GM20431 (cell line): ENCODE results near the gene UAP1L1.

Source experiments
- in situ Hi-C: fragments of 300-500 bp; cut with MseI, MboI; formaldehyde crosslinking; loops from one replicate; pipeline ENCODE4 v1.15.0; 2020; ENCODE audit warnings: low sequenced_read_pairs; ENCODE audit not compliant: unreplicated experiment

Gene UAP1L1, protein sequence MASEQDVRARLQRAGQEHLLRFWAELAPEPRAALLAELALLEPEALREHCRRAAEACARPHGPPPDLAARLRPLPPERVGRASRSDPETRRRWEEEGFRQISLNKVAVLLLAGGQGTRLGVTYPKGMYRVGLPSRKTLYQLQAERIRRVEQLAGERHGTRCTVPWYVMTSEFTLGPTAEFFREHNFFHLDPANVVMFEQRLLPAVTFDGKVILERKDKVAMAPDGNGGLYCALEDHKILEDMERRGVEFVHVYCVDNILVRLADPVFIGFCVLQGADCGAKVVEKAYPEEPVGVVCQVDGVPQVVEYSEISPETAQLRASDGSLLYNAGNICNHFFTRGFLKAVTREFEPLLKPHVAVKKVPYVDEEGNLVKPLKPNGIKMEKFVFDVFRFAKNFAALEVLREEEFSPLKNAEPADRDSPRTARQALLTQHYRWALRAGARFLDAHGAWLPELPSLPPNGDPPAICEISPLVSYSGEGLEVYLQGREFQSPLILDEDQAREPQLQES

DNA sequence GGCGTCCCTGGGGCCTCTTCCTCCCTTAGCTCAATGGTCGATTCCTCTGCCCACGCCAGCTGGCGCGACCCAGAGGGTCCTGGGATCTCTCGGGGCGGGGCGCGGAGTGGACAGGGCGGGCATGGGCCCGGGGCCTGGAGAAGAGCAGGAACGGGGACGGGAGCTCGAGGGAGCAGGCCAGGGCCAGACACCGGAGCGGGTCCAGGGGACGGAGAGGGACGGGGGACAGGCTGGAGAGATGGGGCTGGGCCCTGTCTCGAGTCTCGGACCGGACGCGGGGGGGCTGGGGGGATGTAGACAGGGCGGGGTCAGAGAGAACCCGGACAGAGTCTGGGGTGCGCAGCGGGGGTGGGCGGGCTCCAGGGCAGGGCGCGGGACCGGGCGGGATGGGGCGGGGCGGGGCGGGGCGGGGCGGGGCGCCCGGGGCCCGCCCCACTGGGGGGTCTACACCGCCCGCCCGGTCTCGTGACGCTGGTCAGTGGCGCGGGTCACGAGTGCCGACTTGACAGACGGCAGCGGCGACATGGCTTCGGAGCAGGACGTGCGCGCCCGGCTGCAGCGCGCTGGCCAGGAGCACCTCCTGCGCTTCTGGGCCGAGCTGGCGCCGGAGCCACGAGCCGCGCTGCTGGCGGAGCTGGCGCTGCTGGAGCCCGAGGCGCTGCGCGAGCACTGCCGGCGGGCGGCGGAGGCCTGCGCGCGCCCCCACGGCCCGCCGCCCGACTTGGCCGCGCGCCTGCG lies at the start of gene UAP1L1:
UAP1L1 (plus strand) TSS at position 508 of the 738 bp plus-strand sequence; CDS start at position 524, 16 bp downstream.
- in situ Hi-C loops: no loop called here

DNA sequence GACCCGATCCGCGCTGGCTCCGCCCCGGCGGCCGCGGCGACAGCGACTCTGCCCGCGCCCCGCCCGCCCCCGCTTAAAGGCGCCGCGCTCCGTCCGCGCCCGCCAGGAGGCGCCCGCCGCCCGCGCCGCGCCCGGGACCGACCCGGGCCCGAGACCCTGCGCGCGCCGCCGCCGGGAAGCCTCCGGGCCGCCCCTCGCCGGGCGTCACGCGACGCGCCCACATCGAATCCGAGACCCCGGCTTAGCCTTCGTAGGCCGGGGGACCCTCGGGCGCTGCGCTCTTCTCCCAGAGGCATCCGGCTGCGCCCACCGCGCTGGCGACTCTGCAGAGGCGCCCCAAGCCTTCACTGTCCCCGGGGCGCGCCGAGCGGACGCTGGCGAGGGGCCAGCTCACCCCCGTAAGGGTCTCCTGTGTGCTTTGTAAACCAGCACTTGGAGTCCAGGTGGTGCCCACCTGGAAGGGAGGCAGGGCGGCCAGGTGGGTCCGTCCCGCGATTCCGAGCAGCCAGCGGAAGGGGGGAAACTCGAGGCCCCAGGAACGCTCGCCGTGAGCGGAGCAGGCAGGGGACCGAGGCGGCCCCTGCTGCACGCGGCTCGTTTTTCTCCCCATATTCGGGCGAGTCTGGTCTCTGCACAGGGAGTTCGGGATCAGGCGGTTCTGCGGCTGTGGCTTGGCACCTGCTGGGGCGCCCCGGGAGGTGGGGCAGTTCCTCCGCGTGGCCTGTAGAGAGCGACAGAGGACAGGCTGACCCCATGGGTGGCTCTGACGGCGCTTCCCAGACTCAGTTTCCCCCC lies 48.9 kb upstream of the UAP1L1 start:
- in situ Hi-C loops: no loop called here

DNA sequence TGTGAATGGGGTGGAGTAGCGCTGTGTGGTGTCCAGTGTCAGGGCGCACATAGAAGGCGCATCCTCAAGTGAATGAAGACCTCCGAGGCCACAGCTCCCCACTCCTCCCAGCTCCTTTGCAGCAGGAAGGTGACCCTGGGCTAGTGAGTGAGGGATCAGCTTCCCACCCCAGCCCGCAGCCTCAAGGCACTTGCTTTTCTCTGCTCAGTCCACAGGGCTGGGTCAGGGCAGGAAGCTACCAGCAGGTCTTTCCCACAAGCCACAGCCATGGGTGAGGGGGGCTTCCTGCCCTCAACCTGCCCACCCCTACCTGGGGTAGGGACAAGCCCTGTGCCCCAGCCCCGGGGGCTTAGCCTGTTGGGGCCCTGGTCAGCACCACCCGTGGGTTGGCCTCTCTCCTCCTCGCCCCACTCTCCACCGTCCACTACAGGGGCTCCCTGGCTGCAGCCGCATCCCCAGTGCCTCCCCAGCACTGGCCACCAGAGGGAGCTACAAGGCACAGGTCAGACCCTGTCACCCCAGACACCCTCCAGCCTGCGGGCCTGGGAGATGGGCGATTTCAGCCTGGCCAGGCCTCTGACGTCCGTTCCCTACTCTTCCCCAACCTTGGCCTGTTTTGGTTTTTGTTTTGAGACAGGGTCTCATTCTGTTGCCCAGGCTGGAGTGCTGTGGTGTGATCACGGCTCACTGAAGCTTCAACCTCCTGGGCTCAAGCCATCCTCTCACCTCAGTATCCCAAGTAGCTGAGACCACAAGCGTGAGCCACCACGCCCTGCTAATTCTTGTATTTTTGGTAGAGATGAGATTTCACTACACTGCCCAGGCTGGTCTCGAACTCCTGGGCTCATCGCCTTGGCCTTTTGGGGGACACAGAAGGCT lies 48.0 kb upstream of the UAP1L1 start:
- in situ Hi-C loops: no loop called here

DNA sequence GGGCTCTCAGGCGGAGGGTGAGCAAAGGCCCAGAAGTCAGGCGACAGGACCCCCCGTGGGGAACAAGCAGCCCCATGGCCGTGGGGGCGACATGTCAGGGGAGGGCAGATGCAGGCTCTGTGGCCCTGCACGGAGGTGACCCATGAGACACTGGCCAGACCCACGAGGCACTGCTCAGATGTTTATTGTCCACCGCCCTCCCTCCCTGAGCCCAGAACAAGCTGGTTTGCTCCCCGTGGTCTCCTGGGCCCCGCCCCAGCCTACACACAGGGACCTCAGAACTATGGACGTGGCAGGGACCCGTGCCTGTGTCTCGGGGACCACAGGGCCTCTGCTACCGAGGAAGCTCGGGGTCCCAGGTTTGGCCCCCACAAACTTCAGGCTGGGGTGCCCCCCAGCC lies 47.3 kb upstream of the UAP1L1 start:
- in situ Hi-C loops: loop anchor here (10.0 kb wide), 1 partner anchor 245 kb away; no protein-coding TSS in a partner anchor

DNA sequence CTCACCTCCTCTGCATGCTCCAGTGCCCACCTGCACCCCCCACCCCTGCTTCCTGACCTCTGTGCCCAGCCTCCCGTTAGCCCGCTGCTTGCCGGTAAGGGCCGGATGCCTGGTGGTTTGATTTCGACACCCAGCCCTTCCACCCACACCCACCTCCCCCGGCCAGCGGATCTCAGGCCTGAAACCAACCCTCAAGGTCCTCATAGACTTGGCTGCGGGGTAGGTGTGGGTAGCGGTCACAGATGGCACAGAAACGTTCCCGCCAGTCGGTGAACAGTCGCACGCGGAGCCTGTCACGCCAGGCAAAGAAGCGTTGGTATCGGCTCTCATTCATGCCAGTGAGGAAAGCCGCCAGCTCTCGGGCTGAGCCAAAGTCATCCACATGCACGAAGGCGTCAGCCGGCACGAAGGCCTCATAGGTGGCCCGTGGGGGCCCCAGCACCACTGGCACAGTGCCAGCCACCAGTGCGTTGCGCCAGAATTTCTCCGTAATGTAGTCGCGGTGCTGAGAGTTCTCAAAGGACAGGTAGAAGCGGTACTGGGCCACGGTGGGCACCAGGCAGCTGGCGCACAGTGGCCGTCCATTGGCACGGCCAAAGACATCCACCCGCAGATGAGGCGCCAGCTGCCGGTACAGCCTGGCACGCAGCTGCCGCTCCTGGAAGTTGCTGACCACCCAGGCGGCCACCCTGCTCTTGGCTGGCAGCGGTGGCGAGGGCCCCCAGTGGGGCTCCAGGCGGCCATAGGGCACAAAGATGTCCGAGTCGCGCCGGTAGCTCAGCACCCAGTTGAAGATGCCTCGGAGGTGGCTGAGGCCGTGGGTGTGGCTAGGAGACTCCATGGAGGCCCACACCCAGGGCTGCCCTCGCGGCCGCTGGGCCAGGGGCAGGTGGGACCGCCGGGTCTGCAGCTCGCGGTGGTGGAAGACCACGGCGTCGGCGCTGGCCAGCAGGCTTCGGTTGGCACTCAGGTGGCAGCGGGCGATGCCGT lies 46.5 kb upstream of the UAP1L1 start:
- in situ Hi-C loops: loop anchor here (10.0 kb wide), 1 partner anchor 246 kb away; no protein-coding TSS in a partner anchor

DNA sequence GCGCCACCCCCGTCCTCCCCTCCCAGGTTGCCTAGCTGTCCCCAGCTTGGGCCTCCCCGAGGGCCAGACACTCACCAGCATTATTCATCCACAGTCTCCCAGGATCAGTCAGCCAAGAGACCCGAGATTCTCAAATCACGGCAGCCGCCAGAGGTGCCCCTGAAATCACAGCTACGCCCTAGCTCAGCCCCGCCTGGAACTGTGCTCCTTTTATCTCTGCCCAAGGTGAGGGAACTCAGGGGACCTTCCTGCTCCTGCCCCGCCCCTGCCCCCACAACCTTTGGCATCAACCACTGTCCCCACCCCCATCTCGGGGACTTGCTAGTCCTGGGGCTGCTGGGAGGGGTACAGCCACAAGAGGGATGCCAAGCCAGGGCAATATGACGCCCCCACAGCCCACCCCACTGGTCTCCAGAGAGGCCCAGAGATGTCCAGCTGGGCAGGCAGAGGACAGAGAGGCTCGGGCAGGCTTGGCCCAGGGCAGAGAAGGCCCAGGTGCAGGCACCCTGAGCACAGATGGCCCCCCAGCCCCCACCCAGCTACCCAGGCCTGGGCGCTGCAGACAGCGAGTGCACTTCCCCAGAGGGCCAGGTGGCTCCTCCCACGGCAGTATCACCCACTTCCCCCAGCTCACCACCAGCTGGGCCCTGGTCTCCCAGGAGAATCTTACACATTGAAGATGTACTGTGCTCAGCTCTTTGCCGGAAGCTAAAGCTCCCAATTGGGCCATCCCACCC lies 45.2 kb upstream of the UAP1L1 start, which contains the start of gene FUT7:
FUT7 (minus strand) TSS at position 185 of the 737 bp plus-strand sequence; CDS start at position 88, 97 bp downstream.
- in situ Hi-C loops: loop anchor here (10.0 kb wide), 1 partner anchor 247 kb away; no protein-coding TSS in a partner anchor

DNA sequence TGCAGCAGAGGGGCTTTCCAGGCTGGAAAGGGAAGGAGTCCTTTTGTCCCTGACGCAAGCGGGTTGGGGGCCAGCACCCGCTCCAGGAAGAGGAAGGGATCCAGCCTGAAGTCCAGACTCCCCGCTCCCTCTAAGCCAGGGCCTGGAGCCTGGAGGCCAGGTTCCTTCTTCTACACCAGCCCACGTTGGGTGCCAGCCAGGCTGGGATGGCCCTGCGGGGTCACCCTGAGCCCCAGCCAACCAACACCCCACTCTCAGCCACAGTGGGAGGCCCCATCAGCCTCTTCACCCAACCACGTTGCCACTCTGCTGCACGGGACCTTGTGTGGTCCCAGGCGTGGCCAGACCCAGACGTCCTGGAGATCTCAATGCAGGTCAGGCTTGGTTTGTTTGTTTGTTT lies 44.5 kb upstream of the UAP1L1 start:
- in situ Hi-C loops: loop anchor here (10.0 kb wide), 1 partner anchor 248 kb away; no protein-coding TSS in a partner anchor

DNA sequence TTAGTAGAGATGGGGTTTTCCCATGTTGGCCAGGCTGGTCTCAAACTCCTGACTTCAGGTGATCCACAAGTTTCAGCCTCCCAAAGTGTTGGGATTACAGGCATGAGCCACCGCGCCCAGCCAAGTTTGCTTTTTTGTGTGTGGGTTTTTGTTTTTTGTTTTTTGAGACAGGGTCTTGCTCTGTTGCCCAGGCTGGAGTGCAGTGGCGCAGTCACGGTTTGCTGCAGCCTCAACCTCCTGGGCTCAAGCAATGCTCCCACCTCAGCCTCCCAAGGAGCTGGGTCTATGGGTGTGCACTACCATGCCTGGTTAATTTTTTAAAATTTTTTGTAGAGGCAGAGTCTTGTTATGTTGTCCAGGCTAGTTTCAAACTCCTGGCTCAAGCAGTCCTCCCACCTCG lies 43.8 kb upstream of the UAP1L1 start:
- in situ Hi-C loops: loop anchor here (10.0 kb wide), 1 partner anchor 249 kb away; no protein-coding TSS in a partner anchor

DNA sequence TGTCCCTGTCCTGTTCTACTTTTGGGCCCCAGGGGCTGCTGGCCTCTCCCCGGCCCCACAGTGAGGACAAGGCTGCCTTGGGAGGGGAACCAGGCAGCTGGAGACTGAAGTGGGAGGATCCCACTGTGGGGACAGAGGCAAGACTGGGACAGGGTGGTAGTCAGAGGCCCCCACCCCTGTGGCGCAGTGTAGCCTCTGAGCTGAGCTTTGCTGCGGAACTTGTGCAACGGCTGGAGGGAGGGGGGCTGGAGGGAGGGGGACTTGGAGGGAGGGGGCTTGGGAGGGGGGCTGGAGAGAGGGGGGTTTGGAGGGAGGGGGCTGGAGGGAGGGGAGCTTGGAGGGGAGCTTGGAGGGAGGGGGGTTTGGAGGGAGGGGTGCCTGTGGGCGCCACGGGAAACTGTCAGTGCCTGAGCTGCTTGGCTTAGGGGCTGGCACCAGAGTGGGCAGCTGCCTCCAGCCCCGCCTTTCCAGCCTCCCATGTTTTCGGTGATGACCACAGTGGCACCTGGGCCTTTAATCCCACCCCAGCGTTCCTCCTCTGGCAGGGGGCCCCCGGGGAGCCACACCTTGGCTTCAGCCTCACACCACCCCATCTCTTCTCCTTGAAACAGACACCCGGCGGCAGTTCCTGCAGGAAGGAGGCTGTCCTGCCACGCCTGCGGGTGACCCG lies 43.1 kb upstream of the UAP1L1 start:
- in situ Hi-C loops: loop anchor here (10.0 kb wide), 1 partner anchor 249 kb away; no protein-coding TSS in a partner anchor

DNA sequence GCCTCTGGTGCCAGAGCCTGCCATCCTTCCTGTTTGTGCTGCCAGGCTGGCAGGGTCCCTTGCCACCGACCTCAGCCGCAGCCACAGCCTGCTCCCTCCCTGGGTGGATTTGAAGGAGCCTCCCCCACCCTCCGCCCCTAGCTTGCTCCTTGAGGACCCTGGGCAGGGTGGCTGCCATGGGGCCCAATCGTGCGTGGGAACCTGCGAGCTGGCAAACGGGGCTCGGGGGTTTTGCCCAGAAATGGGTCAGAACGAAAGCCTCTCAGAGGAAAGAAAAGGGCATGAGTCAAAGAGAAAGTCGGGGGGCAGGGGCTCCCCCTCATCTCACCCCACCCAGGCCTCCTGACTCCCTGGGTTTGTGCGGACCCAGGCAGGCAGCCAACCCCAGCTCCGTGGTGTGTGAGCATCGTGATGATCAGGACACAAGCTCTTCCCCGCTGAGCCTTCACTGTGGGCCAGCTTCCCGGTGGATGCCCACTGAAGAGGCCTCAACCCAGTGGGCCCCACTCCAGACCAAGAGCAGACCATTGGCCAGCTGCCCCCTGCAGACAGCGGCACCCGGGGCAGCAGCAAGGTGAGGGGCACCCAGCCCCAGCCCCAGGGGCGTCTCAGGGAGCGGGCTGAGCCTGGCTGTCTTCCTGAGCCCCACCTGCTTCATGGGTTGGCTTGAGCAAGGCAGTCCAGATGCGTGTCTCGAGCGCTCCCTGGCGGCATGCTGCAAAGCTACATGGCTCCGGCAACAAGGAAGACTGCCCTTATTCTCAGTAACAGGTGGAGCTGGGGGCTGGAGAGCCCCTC lies 42.4 kb upstream of the UAP1L1 start:
- in situ Hi-C loops: loop anchor here (10.0 kb wide), 1 partner anchor 250 kb away; no protein-coding TSS in a partner anchor

DNA sequence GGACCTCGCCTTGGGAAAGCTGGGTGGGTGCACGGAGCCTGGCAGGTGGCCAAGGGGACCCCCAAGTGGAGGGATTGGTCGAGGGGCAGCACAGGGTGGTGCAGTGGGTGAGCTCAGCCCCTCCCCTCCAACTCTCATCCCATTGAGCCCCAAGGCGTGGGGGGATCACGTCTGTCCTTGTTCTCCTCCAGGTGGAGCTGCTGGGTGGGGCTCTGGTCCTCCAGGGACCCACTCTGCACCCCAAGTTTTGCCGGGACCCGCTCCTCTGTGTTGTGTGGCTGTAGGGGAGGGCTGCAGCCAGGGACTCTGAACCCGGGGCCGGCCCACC lies 41.8 kb upstream of the UAP1L1 start:
- in situ Hi-C loops: loop anchor here (10.0 kb wide), 1 partner anchor 251 kb away; no protein-coding TSS in a partner anchor

DNA sequence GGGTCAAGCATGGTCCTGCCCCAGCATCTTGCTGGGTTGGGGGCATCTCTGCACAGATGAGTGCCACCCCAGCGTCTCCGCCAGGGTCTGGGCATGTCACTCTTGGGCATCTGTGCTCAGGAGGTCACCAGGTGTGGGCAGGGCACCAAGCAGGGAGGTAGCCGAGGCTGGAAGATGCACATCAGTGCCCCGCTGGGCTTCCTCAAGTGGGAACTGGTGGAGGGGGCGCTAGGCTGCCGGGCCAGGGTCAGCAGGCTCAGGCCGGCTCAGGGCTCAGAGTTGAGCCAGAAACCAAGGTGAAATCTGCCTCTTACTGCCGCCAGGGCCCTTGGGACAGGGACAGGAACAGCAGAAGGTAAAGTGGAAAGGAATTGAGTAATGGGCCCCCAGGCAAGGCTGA lies 41.4 kb upstream of the UAP1L1 start:
- in situ Hi-C loops: loop anchor here (10.0 kb wide), 1 partner anchor 251 kb away; no protein-coding TSS in a partner anchor

DNA sequence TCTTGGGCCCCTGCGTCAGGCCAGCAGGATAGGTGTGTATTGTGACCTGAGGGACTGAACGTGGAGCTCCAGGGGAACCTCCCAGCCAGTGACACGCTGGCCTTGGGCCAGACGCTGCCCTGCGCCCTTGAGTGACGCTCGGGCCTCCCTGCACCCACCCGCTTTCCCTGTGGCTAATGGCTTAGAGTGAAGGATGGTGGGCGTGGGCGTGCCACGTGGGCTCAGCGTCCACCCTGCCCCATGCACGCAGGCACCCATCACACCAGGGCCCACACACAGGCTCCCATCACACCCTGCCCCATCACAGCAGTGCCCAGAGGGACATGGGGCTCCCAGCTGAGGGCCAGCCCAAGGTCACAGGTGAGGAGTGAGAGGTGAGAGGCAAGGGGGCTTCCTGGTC lies 40.3 kb upstream of the UAP1L1 start:
- in situ Hi-C loops: loop anchor here (10.0 kb wide), 1 partner anchor 252 kb away; no protein-coding TSS in a partner anchor

DNA sequence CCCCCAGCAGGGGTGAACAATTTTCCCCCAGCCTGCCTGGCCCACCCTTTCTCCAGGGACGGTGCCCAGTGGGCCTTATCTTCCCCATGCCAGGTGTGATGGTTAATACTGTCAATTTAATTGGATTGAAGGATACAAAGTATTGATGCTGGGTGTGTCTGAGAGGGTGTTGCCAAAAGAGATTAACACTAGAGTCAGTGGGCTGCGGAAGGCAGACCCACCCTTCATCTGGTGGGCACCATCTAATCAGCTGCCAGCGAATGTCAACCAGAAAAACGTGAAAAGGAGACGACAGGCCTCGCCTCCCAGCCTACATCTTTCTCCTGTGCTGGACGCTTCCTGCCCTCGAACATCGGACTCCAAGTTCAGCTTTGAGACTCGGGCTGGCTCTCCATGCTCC lies 39.8 kb upstream of the UAP1L1 start:
- in situ Hi-C loops: loop anchor here (10.0 kb wide), 1 partner anchor 253 kb away; no protein-coding TSS in a partner anchor

DNA sequence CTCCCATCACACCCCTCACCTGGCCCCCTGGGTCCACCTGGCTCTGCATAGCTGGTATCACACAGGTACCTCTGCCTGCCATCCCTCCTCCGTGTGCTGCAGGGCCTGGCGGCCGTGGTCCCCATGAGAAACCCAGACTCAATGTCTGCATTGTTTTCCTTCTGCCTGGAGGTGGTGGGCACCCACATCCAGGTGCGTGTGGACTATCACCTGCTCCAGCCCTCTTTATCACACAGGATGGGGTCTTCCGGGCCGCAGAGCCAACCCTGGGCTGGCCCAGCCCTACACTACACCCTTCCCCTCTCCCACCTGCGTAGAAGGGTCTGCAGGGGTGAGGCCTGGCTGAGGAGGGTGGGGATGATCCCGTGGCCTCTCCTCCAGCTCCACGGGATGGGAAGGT lies 38.4 kb upstream of the UAP1L1 start:
- in situ Hi-C loops: loop anchor here (10.0 kb wide), 1 partner anchor 254 kb away; no protein-coding TSS in a partner anchor
